ENCODE measurements around the gene TBRG4.

Gene TBRG4

GRCh38 chr7:45150199-45150598 is 38.7 kb upstream of the TBRG4 start:
- Histone ChIP-seq H3K27me3 (ENCODE audit: insufficient read depth, poor library complexity, severe bottlenecking) (no peaks in the 10 kb centered on the region), H3K4me3 (replicated peaks; ENCODE audit: insufficient read depth, low read length) (no peak overlapping the region), H3K27ac (replicated peaks) (no peak overlapping the region)
- TF ChIP-seq GABPA (IDR thresholded peaks at IDR 0.05; ENCODE audit: low read depth), result no peak
- TF ChIP-seq REST (IDR thresholded peaks at IDR 0.05; ENCODE audit: insufficient replicate concordance, low read depth), result no peak
- no peak for TF ChIP-seq POLR2AphosphoS5 (IDR thresholded peaks at IDR 0.05; ENCODE audit: low read depth)
- TF ChIP-seq SPI1 (IDR thresholded peaks at IDR 0.05; ENCODE audit: borderline replicate concordance, low read depth), result no peak
- TF ChIP-seq CTCF (IDR thresholded peaks at IDR 0.05; ENCODE audit: insufficient read depth, low read length), result no peak
- DNase-seq (ENCODE audit: low read depth in 1 of 2, low spot score in 1 of 2), result no peak

- Histone ChIP-seq H3K27ac (replicated peaks) (no peak overlapping the region), H3K27me3 (ENCODE audit: insufficient read depth, poor library complexity, severe bottlenecking) (no peaks in the 10 kb centered on the region), H3K4me3 (replicated peaks; ENCODE audit: insufficient read depth, low read length) (no peak overlapping the region)
- TF ChIP-seq GABPA (IDR thresholded peaks at IDR 0.05; ENCODE audit: low read depth), result no peak
- TF ChIP-seq SPI1 (IDR thresholded peaks at IDR 0.05; ENCODE audit: borderline replicate concordance, low read depth), result no peak
- TF ChIP-seq REST (IDR thresholded peaks at IDR 0.05; ENCODE audit: insufficient replicate concordance, low read depth), result no peak
- TF ChIP-seq CTCF (IDR thresholded peaks at IDR 0.05; ENCODE audit: insufficient read depth, low read length), result no peak
- no peak for TF ChIP-seq POLR2AphosphoS5 (IDR thresholded peaks at IDR 0.05; ENCODE audit: low read depth)
- DNase-seq (ENCODE audit: low read depth in 1 of 2, low spot score in 1 of 2), result no peak
These were observed 38.1 kb upstream of the TBRG4 start for GRCh38 chr7:45149606-45150005.

DNA sequence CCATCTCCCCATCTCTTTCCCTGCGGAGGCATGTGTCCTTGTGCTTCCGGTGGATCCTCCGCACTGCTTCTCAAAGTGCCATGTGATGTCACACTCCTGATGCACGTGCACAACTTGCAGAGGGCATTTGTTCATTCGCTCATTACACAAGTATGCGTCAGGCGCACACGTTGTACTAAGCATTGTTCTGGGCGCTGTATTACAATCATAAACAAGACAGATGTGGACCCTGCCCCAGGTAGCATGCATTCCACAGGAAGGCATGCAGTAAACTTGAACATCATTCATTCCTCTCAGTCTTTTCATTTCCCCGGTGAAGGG is 37.1 kb upstream of the TBRG4 start:
- Histone ChIP-seq H3K4me3 (replicated peaks; ENCODE audit: insufficient read depth, low read length) (no peak overlapping the region), H3K27ac (replicated peaks) (no peak overlapping the region), H3K27me3 (ENCODE audit: insufficient read depth, poor library complexity, severe bottlenecking) (no peaks in the 10 kb centered on the region)
- no peak for DNase-seq (ENCODE audit: low read depth in 1 of 2, low spot score in 1 of 2)
- TF ChIP-seq POLR2AphosphoS5 (IDR thresholded peaks at IDR 0.05; ENCODE audit: low read depth) (no peak), REST (IDR thresholded peaks at IDR 0.05; ENCODE audit: insufficient replicate concordance, low read depth) (no peak), CTCF (IDR thresholded peaks at IDR 0.05; ENCODE audit: insufficient read depth, low read length) (no peak), GABPA (IDR thresholded peaks at IDR 0.05; ENCODE audit: low read depth) (no peak), SPI1 (IDR thresholded peaks at IDR 0.05; ENCODE audit: borderline replicate concordance, low read depth) (no peak)
